Naive thymus-derived CD4-positive, alpha-beta T cell (primary cell): ENCODE measurements around the gene DNAJC5. TPM values are rescaled to one million over a fixed set of nuclear protein-coding genes. Genes with fewer than 3 reads are reported as not detected.
A peak's percentile ranks its signal among the peaks of the same experiment; 100 is the strongest.

Experiments used
- ATAC-seq: fragments of 150-1000 bp; cut with Tn5 transposase; 2 replicates; pipeline ENCODE4 v1.10.0; 2021; ENCODE audit warnings: mild to moderate bottlenecking, moderate library complexity
- CTCF ChIA-PET: fragments of 350-600 bp; sonication (Branson Sonifier 250); formaldehyde crosslinking; loops from one replicate; lab custom pipeline; 2021; ENCODE audit warnings: antibody characterized with exemption; lab: Charles Lee
- POLR2A ChIA-PET: fragments of 350-600 bp; sonication (Branson Sonifier 250); formaldehyde crosslinking; loops from one replicate; lab custom pipeline; 2021; ENCODE audit warnings: antibody characterized with exemption, inconsistent platforms; lab: Charles Lee
- DNase-seq, 9 donors: peaks; one replicate each; pipeline versions ENCODE4 v3.0.0 to v3.0.0-alpha.2; 2020 to 2022; ENCODE audit warnings: mixed read lengths in 1 of 9
- H3K27ac ChIP-seq: one replicate; pipeline ENCODE4 v1.7.0; 2013; ENCODE audit warnings: mild to moderate bottlenecking, low read depth, low read length, moderate library complexity
- H3K27me3 ChIP-seq, 2 donors: one replicate each; pipeline ENCODE4 v1.7.0; 2013; ENCODE audit warnings: low read length in 2 of 2, mild to moderate bottlenecking in 2 of 2, moderate library complexity in 2 of 2; ENCODE audit not compliant: control insufficient read depth in 2 of 2, insufficient read depth in 2 of 2
- H3K36me3 ChIP-seq, 3 experiments: 1 replicate in 2 of 3; 2 replicates in 1 of 3; pipeline ENCODE4 v1.7.0; 2013; ENCODE audit warnings: low read length in 3 of 3, mild to moderate bottlenecking in 3 of 3, moderate library complexity in 1 of 3; ENCODE audit not compliant: insufficient read depth in 3 of 3, control insufficient read depth in 2 of 3
- H3K4me1 ChIP-seq, 2 donors: one replicate each; pipeline ENCODE4 v1.7.0; 2013; ENCODE audit warnings: low read length in 2 of 2, mild to moderate bottlenecking in 2 of 2, moderate library complexity in 1 of 2; ENCODE audit not compliant: control insufficient read depth in 2 of 2, insufficient read depth in 2 of 2
- H3K4me3 ChIP-seq: 2 replicates; pipeline ENCODE4 v1.7.0; 2013; ENCODE audit warnings: mild to moderate bottlenecking, low read length
- H3K9me3 ChIP-seq, 3 experiments: 1 replicate in 2 of 3; 2 replicates in 1 of 3; pipeline ENCODE4 v1.7.0; 2013; ENCODE audit warnings: low read length in 3 of 3; ENCODE audit not compliant: control insufficient read depth in 2 of 3
- H3K27ac Mint-ChIP-seq, 9 donors: one replicate each; pipeline ENCODE4 v1.8.0; 2020 to 2022; ENCODE audit warnings: mixed read lengths in 9 of 9, mild to moderate bottlenecking in 8 of 9, moderate library complexity in 5 of 9, inconsistent platforms in 2 of 9
- H3K27me3 Mint-ChIP-seq, 5 donors: one replicate each; pipeline ENCODE4 v1.8.0; 2021 to 2022; ENCODE audit warnings: mixed read lengths in 5 of 5, mild to moderate bottlenecking in 1 of 5
- H3K36me3 Mint-ChIP-seq, 5 donors: one replicate each; pipeline ENCODE4 v1.8.0; 2020 to 2022; ENCODE audit warnings: mixed read lengths in 5 of 5, mild to moderate bottlenecking in 3 of 5, inconsistent platforms in 1 of 5
- H3K4me1 Mint-ChIP-seq, 7 donors: one replicate each; pipeline ENCODE4 v1.8.0; 2020 to 2022; ENCODE audit warnings: mixed read lengths in 7 of 7, mild to moderate bottlenecking in 3 of 7, inconsistent platforms in 1 of 7
- H3K4me3 Mint-ChIP-seq, 10 donors: one replicate each; pipeline ENCODE4 v1.8.0; 2020 to 2022; ENCODE audit warnings: mild to moderate bottlenecking in 10 of 10, mixed read lengths in 10 of 10, moderate library complexity in 6 of 10, inconsistent platforms in 2 of 10
- H3K9me3 Mint-ChIP-seq, 11 donors: one replicate each; pipeline ENCODE4 v1.8.0; 2020 to 2022; ENCODE audit warnings: mixed read lengths in 11 of 11, mild to moderate bottlenecking in 4 of 11, inconsistent platforms in 1 of 11, moderate library complexity in 1 of 11
- intact Hi-C, 2 donors: fragments of 100-400 bp; cut with micrococcal nuclease; formaldehyde crosslinking; loops; one replicate each; pipeline ENCODE4 v1.15.1; 2023
- polyA plus RNA-seq, 2 donors: library from polyadenylated mRNA; unstranded; fragments of 300-500 nt; fragmentation: Illumina TruSeq; gene quantifications; one replicate each; pipeline ENCODE4 v1.2.3, GENCODE V29; 2021
- total RNA-seq, 6 experiments: library from RNA in 5 of 6; stranded (reverse) in 5 of 6; gene quantifications; 1 replicate in 5 of 6; 2 replicates in 1 of 6; pipeline ENCODE4 v1.2.3 and lab custom pipeline; 2021 to 2026

Gene DNAJC5
- total and polyA plus RNA-seq, 7 experiments from 2014 or later = 7.5 to 56.8 (median 45.4) TPM

DNA sequence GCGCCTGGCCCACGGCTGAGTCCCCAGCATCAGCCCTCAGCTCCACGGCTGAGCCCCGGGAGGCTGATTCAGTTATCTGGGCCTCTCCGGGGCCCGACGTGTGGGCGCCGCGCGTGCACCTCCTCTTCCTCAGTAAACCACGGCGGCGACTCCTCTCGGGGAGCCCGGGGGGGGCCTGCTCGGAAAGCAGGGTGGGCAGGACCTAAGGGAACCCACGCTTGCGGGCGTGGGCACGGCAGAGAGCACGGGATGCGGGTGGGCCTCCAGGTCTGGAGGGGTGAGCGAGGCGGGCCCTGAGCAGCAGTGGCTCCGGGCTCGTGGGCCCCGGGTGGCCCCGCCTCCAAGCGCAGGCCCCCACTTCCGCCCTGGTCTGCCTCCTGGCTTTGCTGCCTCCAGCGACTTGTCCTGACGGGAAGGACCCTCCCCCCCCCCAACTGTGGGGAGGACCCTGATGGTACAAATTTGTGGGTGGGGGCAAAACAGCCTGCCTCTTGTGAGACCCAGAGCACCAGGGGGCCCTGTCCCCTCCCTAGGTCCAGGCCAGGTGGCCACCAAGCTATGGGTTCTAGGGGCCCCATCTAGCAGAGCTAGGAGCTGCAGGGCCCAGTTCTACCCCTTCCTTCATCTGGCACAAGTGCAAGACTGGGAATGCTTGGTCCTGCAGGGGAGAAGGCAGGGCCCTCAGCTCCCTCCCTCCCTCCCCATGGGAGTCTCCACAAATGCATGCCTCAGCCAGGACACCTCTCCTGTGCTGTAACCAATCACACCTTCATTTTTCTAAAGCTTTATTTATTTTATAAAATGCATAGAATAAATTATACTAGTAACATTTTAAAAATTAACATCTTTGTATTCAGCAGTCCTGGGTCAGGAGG lies 44.4 kb downstream of the DNAJC5 start:
- intact Hi-C loops = no loop called here
- ATAC-seq = no peak
- Mint-ChIP-seq H3K36me3 (peaks cover 0 to 19% (median 6%) of the 10 kb centered on the region in 5 donors), H3K4me1 (peaks cover 0 to 26% (median 15%) of the 10 kb centered on the region in 7 donors), H3K9me3 (peaks cover 0 to 2% (median 0%) of the 10 kb centered on the region in 11 donors), H3K27ac (no peak overlapping the region), H3K27me3 (no peaks in the 10 kb centered on the region), H3K4me3 (no peak overlapping the region)
- Histone ChIP-seq H3K9me3 (no peaks in the 10 kb centered on the region), H3K4me3 (no peak overlapping the region), H3K27ac (no peak overlapping the region), H3K36me3 (peaks cover 0 to 60% (median 12%) of the 10 kb centered on the region in 3 experiments), H3K27me3 (no peaks in the 10 kb centered on the region), H3K4me1 (peaks cover 7 to 16% of the 10 kb centered on the region in 2 donors)
- DNase-seq = peak in 2 of 9 donors; percentile 8 to 9
- ChIA-PET POLR2A (interaction anchor here (0.6 kb wide), 1 partner anchor 139 kb away, joined by 3 read pairs; no protein-coding TSS in a partner anchor), CTCF (no interaction called here)

DNA sequence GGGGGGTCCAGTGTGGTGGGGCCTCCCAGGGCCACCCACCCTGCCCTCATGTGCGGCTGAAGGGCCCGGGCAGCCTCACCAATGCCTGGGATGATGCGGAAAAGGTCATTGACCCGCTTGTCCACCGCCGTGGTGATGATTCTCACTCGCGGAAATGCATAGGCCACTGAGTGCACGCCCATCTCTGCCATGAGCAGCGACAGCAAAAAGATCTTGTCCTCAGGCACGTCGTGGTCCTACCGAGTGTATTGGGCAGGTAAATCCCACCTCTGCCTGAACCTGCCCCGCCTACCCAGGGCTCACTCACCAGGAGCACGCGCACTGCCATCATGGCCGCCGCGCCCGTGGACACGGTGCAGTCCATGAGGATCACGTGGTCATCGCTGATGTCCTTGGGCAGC lies 45.1 kb downstream of the DNAJC5 start:
- ChIA-PET CTCF (no interaction called here), POLR2A (interaction anchor here (0.6 to 1.4 kb wide), 2 partner anchors 39 to 138 kb away, joined by 3 read pairs; no protein-coding TSS in a partner anchor)
- H3K36me3 ChIP-seq = peaks cover 0 to 60% (median 8%) of the 10 kb centered on the region in 3 experiments
- no peaks in the 10 kb centered on the region for H3K9me3 ChIP-seq
- H3K4me3 ChIP-seq = no peak overlapping the region
- no peak overlapping the region for H3K27ac ChIP-seq
- H3K36me3 Mint-ChIP-seq = peaks cover 0 to 15% (median 6%) of the 10 kb centered on the region in 5 donors
- peak overlapping the region in 1 of 9 donors; percentile 22 for H3K27ac Mint-ChIP-seq
- H3K4me1 ChIP-seq = peaks cover 7 to 16% of the 10 kb centered on the region in 2 donors
- intact Hi-C loops = no loop called here
- H3K4me1 Mint-ChIP-seq = peaks cover 0 to 26% (median 17%) of the 10 kb centered on the region in 7 donors
- ATAC-seq (no peak), DNase-seq (no peak)
- no peaks in the 10 kb centered on the region for H3K27me3 ChIP-seq
- peaks cover 0 to 2% (median 0%) of the 10 kb centered on the region in 11 donors for H3K9me3 Mint-ChIP-seq
- no peaks in the 10 kb centered on the region for H3K27me3 Mint-ChIP-seq
- no peak overlapping the region for H3K4me3 Mint-ChIP-seq

DNA sequence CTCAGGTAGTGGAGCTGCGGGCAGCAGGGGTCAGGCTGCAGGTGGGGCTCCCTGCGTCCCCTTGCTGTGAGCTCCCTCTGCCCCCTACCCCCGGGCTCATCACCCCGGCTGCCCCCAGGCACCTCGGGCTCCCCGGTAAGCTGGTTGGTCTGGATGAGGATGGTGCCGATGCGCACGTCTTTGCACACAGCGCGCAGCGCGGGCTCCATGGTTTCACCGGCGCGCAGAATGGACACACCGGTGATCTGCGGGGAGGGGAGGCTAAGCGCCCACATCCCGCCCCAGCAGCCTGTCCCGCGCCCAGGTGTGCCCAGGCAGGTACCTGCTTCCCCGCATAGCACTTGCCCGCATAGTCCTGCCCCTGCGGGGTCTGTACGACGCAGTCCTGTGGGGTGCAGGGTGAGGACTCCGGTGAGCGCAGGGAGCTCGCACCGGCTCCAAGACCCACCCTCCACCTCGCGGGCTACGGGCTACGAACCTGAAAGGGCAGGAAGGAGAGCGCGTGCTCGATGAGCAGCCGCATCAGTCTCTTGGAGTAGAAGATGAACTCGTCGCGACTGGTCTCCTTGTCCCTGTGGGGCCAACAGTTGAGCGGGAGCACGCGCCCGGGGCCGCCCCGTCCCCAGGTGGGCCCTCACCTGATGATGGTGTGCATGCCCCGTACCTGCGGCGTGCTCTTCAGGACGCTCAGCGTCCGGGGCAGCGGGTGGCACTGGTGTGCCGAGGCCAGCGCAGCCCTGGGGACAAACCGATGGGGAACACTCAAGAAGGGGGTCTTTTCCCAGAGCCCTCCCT lies 45.7 kb downstream of the DNAJC5 start:
- H3K27ac ChIP-seq = no peak overlapping the region
- H3K4me3 ChIP-seq = no peak overlapping the region
- Mint-ChIP-seq H3K9me3 (peaks cover 0 to 2% (median 0%) of the 10 kb centered on the region in 11 donors), H3K27ac (peak overlapping the region in 4 of 9 donors; percentile 8 to 87 (median 71)), H3K36me3 (peaks cover 0 to 15% (median 6%) of the 10 kb centered on the region in 5 donors), H3K27me3 (no peaks in the 10 kb centered on the region), H3K4me1 (peaks cover 0 to 31% (median 17%) of the 10 kb centered on the region in 7 donors), H3K4me3 (peak overlapping the region in 4 of 10 donors; percentile 13 to 68 (median 59))
- ChIA-PET CTCF (no interaction called here), POLR2A (interaction anchor here (1.4 kb wide), 1 partner anchor 39 kb away, joined by 3 read pairs; no protein-coding TSS in a partner anchor)
- peaks cover 0 to 60% (median 9%) of the 10 kb centered on the region in 3 experiments for H3K36me3 ChIP-seq
- ATAC-seq (no peak), DNase-seq (peak in 2 of 9 donors; percentile 7 to 13)
- peaks cover 7 to 16% of the 10 kb centered on the region in 2 donors for H3K4me1 ChIP-seq
- H3K9me3 ChIP-seq = no peaks in the 10 kb centered on the region
- H3K27me3 ChIP-seq = no peaks in the 10 kb centered on the region
- intact Hi-C loops = loop anchor here in 1 of 2 donors (1.0 kb wide), 1 partner anchor 387 kb away; no protein-coding TSS in a partner anchor

DNA sequence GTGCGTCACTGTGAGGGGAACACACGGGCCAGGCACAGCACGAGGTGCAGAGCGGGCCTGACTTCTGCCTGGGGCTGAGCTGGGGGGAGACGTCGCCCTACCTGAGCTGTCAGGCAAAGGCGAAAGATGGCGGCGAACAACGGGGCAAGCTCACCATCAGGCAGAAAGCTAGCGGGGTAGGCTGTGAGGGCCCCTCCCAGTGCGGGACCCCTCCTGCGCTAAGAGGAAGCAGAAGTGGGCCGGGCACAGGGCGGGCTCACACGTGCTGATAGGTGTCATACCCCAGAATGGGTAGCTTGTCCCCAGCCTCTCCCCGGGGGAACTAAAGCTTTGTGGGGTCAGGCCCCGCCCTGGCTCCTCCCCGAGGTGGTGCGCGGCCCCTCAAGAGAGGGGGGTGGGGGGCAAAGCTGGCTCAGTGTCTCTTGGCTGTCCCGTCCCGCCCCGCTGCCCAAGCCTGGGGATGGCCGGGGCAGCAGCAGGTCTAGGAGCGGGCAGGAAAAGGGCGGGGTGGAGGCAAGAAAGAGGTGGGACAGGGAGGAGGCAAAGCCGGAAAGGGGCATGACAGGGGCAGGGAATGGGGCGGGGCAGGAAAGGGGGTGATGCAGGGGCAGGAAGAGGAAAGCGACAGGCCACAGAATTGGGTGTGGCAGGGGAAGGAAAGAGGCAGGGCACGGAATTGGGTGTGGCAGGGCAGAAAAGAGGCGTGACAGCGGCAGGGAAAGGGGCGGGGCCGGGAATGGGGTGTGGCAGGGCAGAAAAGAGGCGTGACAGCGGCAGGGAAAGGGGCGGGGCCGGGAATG lies 46.6 kb downstream of the DNAJC5 start:
- CTCF ChIA-PET = no interaction called here

DNA sequence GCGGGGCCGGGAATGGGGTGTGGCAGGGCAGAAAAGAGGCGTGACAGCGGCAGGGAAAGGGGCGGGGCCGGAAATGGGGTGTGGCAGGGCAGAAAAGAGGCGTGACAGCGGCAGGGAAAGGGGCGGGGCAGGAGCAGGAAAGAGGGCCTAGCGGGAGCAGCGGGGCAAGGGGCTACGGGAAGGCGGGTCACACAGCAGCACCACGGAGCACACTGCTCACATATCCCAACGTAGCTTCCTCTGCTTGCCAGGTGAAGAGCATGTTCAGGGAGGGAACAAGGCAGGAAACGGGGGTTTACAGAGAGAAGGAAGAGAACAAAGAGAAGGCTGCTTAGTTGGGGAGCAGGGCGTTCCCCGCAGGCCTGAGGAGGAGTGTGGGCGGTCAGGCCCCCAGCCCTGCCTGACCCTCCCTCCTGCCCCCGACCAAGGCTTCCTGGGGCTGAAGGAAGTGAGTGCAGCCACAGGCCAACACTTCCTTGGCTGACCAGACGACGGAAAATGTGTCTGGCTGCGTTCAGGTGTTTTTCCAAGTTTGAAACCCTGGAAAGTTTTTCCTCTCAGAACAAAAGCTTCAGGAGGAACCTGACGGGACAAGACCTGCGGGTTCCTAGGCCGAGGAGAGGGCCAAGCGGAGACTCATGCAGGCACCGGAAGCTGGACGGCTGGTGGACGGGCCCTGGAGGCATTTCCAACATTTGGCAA lies 47.5 kb downstream of the DNAJC5 start:
- Mint-ChIP-seq H3K27me3 (no peaks in the 10 kb centered on the region), H3K4me1 (peaks cover 8 to 40% (median 23%) of the 10 kb centered on the region in 7 donors), H3K9me3 (no peaks in the 10 kb centered on the region), H3K4me3 (peak overlapping the region in 7 of 10 donors; percentile 12 to 77 (median 54)), H3K36me3 (peaks cover 0 to 16% (median 0%) of the 10 kb centered on the region in 5 donors), H3K27ac (peak overlapping the region; percentile 32 to 90 (median 84))
- Histone ChIP-seq H3K4me1 (peaks cover 11 to 20% of the 10 kb centered on the region in 2 donors), H3K36me3 (peaks cover 0 to 62% (median 13%) of the 10 kb centered on the region in 3 experiments), H3K4me3 (no peak overlapping the region), H3K27me3 (no peaks in the 10 kb centered on the region), H3K27ac (peak overlapping the region; percentile 66), H3K9me3 (no peaks in the 10 kb centered on the region)
- peak; percentile 2 for ATAC-seq
- ChIA-PET CTCF (no interaction called here), POLR2A (interaction anchor here (2.1 kb wide), 2 partner anchors 14 to 47 kb away, joined by 5 to 9 read pairs; partner anchors contain the start of gene UCKL1)
- peak in 6 of 9 donors; percentile 10 to 62 (median 26) for DNase-seq
- intact Hi-C loops = no loop called here

More for the DNA sequence above, 46.6 kb downstream of the DNAJC5 start:
- ATAC-seq (peak; percentile 92), DNase-seq (peak; percentile 51 to 81 (median 71))
- H3K27me3 Mint-ChIP-seq = no peaks in the 10 kb centered on the region
- H3K9me3 Mint-ChIP-seq = peaks cover 0 to under 1% (median 0%) of the 10 kb centered on the region in 11 donors
- intact Hi-C loops = loop anchor here in 1 of 2 donors (1.0 kb wide), 1 partner anchor 388 kb away; no protein-coding TSS in a partner anchor
- H3K4me1 ChIP-seq = peaks cover 7 to 16% of the 10 kb centered on the region in 2 donors
- peak overlapping the region in 6 of 10 donors; percentile 17 to 75 (median 66) for H3K4me3 Mint-ChIP-seq
- peak overlapping the region; percentile 51 for H3K27ac ChIP-seq
- H3K27me3 ChIP-seq = no peaks in the 10 kb centered on the region
- peaks cover 0 to 33% (median 17%) of the 10 kb centered on the region in 7 donors for H3K4me1 Mint-ChIP-seq
- peaks cover 0 to 16% (median 0%) of the 10 kb centered on the region in 5 donors for H3K36me3 Mint-ChIP-seq
- H3K36me3 ChIP-seq = peaks cover 0 to 62% (median 13%) of the 10 kb centered on the region in 3 experiments
- no peak overlapping the region for H3K4me3 ChIP-seq
- H3K9me3 ChIP-seq = no peaks in the 10 kb centered on the region
- H3K27ac Mint-ChIP-seq = peak overlapping the region in 8 of 9 donors; percentile 59 to 92 (median 86)
- POLR2A ChIA-PET = interaction anchor here (0.6 to 2.1 kb wide), 4 partner anchors 15 to 467 kb away, joined by 3 to 9 read pairs (median 4); partner anchors contain the start of gene UCKL1
